ENCODE measurements around the gene MAP4K4. TPM values are rescaled to one million over a fixed set of nuclear protein-coding genes. Genes with fewer than 3 reads are reported as not detected.

MAP4K4 gene
- total and polyA plus RNA-seq, 2 of the 13 experiments (the other 11 are each of a cell fraction or from before 2014, with no cell fraction given) = 105 to 264 TPM

GRCh38 chr2:101673920-101674319 is 23.6 kb upstream of the MAP4K4 start (continued):
- TF ChIP-seq UBTF (CRISPR knock-in tag; IDR thresholded peaks at IDR 0.05) = no peak; the same call in 1 of the 2 replicates
- no peak; the same call in 1 of the 2 replicates for TF ChIP-seq ZGPAT (CRISPR knock-in tag; IDR thresholded peaks at IDR 0.05)
- TF ChIP-seq ZNF513 (CRISPR knock-in tag; conservative IDR thresholded peaks at IDR 0.05) = no peak
- TF ChIP-seq ZNF607 (CRISPR knock-in tag; IDR thresholded peaks at IDR 0.05; ENCODE audit: borderline replicate concordance) = no peak
- no peak for TF ChIP-seq NCOA1 (CRISPR knock-in tag; IDR thresholded peaks at IDR 0.05)
- TF ChIP-seq ZNF451 (CRISPR knock-in tag; IDR thresholded peaks at IDR 0.05) = no peak
- TF ChIP-seq THAP7 (CRISPR knock-in tag; IDR thresholded peaks at IDR 0.05) = 0 out of 2 replicates have a peak, but pooled peaks have one; percentile 19
- no peak for TF ChIP-seq SETDB1 (CRISPR knock-in tag; IDR thresholded peaks at IDR 0.05; ENCODE audit: borderline replicate concordance)
- no peak for TF ChIP-seq ZNF775 (CRISPR knock-in tag; IDR thresholded peaks at IDR 0.05; ENCODE audit: borderline replicate concordance)
- peak; percentile 39; the same call in 1 of the 2 replicates for TF ChIP-seq HNF4G (IDR thresholded peaks at IDR 0.05; ENCODE audit: borderline replicate concordance, low read depth, low read length)
- 0 out of 2 replicates have a peak, but pooled peaks have one; percentile 53 for TF ChIP-seq HNF4G (CRISPR knock-in tag; IDR thresholded peaks at IDR 0.05; ENCODE audit: borderline replicate concordance, low read depth)
- no peak for TF ChIP-seq EEA1 (CRISPR knock-in tag; IDR thresholded peaks at IDR 0.05; ENCODE audit: borderline replicate concordance)
- TF ChIP-seq ZBTB3 (CRISPR knock-in tag; IDR thresholded peaks at IDR 0.05; ENCODE audit: borderline replicate concordance, low read depth) = no peak
- no peak for TF ChIP-seq USF2 (IDR thresholded peaks at IDR 0.05; ENCODE audit: low read depth, low read length)
- no peak for TF ChIP-seq USF2 (CRISPR knock-in tag; IDR thresholded peaks at IDR 0.05; ENCODE audit: borderline replicate concordance)
- TF ChIP-seq RCOR2 (CRISPR knock-in tag; IDR thresholded peaks at IDR 0.05) = peak; percentile 88
- TF ChIP-seq POGZ (CRISPR knock-in tag; IDR thresholded peaks at IDR 0.05) = peak; percentile 63
- no peak for TF ChIP-seq ZNF773 (CRISPR knock-in tag; IDR thresholded peaks at IDR 0.05; ENCODE audit: borderline replicate concordance)
- no peak for TF ChIP-seq ZNF383 (CRISPR knock-in tag; IDR thresholded peaks at IDR 0.05; ENCODE audit: borderline replicate concordance)
- no peak for TF ChIP-seq CERS6 (CRISPR knock-in tag; IDR thresholded peaks at IDR 0.05)
- TF ChIP-seq TAF1 (CRISPR knock-in tag; IDR thresholded peaks at IDR 0.05) = no peak
- TF ChIP-seq STAG1 (CRISPR knock-in tag; IDR thresholded peaks at IDR 0.05) = no peak
